CD4-positive, alpha-beta T cell treated with Interleukin-17A for 1 hour (primary cell): ENCODE results near the gene EIF2B2.
"Not testable (repeated sequence)": the region's sequence is repeated elsewhere in the genome, so short reads cannot be mapped to it uniquely, and the experiment has no call there.

Experiments used
- DNase-seq: peaks from one replicate; pipeline ENCODE4 v3.0.0-alpha.2; 2020

Gene EIF2B2

DNA sequence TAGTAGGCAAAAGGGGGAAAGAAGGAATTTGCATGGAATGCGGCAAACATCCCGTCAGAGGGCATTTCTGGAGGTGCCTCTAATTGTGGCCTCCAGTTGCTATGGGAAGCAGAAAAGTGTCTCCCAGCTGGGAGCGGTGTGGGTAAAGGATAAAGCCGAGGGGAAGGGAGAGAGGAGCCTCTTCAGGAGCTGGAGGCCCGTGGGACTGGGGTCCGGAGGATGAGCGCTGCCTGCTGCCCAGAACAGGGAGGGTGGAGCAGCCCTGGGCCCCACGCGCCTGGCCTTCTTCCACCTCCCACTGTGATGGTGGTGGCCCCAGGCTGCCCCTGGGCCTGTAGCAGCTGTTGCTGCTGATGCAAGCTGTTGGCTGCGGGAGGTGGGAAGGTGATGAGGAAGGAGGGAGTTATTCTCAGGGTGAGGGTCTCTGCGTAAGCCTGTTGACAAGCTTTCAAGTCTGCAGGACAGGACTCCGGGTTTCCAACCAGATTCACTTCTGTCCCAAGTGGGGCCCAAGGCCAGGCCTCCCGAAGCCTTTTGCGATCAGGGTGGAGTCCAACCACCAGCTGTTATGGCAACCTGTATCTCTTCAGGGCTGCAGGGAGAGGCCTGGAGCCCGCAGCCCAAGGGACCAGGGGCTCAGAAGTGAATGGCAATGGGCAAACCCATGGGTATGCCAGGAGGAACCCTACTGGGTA lies 28.2 kb upstream of the EIF2B2 start:
- no peak for DNase-seq

GRCh38 chr14:74975059-74975810 lies 27.5 kb upstream of the EIF2B2 start:
- DNase-seq, result no peak

- no peak for DNase-seq
Observed at GRCh38 chr14:74976264-74977113, 26.2 kb upstream of the EIF2B2 start.

DNA sequence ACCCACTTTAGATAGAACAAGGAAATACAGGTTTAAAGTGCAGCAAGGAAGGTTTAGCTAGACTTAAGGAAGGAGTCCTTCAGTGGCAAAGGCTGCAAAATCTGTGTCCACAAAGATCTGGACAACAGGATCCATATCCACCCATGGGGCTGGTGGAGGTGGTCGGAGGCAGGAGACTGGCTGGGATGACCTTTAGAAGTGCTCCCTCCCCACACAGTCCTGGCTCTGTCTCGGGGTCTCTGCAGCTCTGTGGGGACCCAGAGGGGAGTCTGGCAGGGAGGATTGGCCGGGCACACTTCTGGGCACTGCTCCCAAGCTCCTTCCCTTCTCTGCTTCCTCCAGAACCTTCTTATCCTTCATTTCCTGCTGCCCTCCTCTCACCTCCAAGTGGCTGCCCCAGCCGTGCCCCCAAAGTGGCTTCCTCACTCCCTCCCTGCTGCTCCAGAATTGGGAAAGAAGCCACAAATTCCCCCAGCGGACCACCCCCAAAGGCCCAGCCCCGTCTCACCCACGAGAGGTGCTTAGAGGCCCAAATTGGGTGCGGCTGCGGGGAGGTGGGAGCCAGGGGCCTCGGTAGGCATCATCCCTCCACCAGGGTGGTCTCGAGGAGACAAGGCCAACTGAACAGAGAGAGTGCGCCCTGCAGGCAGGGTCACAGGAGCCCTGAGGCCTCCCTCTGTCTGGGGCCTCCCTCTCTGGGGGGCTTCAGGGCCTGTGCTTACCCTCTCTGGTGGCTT lies 25.4 kb upstream of the EIF2B2 start:
- no peak for DNase-seq

DNA sequence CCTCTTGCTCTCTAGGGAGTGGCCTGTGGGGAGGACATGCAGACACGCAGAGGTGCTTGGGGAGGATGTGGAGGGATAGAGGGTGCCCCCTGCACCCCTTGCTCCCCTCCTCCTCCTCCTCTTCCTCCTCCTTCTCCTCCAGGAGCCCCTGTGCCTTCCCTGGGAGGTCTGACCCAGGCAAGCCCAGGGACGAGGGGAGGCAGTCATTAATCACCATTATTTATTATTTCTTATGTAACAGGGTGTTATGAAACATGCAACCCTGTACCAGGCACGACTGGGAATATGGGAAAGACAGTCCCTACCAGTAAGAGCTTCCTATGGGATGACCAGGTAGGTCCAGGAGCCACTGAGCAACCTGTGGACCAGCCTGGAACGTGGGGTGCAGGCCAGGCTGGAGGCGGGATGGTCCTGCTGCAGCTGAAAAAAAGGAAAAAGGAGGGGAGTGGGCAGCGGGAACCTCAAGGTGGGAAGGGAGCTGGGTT lies 24.8 kb upstream of the EIF2B2 start:
- DNase-seq, result no peak

GRCh38 chr14:74978416-74978947 lies 24.2 kb upstream of the EIF2B2 start:
- DNase-seq, result no peak

DNA sequence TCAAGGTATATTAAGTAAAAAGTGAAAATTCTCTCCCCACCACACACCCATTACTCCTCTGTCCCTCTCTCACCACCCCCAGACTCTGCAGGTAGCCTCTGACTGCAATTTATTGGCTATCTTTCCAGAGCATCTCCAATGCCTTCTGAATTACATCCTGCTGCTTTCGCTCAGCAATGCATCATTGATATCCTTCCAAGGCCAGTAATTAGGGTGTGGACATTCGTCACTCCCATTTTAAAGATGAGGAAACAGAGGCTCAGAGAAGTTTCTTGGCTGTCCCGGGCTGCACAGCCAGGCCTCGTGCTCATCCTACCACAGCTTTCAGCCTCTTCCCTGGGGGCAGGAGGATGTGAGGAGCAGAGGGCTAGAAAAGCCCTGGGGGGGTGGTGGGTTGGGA lies 23.7 kb upstream of the EIF2B2 start:
- DNase-seq, result no peak

DNA sequence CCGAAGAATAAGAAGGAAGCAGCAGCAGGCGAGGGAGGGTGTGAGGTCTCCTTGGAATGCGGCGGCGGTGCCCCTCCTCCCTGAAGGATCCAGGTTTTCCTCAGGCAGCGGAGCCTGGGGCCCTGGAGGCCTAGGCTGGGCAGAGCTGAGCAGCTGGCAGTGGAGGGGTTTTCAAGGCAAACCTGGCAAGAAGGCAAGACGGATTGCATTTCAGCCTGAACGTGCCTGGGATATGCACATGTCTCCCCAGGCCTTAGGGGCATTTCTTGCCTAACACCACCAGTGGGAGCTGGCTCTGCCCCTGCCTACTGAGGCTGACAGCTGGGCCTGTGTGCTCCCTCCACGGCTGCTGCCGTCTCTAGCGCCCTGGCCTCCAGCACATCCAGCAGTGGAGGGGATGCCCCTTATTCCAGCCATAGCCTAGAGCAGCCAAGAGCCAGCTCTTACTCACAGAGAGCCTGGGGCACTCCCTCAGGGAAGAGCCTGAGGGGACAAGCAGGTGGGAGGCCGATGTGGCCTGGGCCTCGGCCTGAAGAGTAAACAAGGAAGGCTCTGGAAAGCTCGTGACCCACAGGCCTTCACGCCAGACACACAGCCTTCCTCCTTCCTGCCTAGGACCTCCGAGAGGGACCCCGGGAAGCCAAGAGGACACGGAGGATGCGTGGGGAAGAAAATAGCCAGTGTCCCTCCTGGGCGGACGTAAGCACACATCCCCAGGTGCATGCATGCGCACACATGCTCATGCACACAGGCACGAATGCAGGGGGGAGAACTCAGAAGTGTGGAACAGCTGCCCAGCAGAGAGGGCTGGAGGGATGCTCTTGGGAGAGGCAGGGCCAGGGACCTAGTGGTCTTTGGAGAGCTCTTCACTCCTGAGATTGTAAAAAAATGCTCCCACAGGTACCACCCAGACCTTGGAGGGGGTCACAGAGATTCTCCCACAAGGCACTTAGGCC lies 23.0 kb upstream of the EIF2B2 start:
- DNase-seq, result no peak

GRCh38 chr14:74980398-74980730 lies 22.4 kb upstream of the EIF2B2 start:
- DNase-seq, result no peak

DNA sequence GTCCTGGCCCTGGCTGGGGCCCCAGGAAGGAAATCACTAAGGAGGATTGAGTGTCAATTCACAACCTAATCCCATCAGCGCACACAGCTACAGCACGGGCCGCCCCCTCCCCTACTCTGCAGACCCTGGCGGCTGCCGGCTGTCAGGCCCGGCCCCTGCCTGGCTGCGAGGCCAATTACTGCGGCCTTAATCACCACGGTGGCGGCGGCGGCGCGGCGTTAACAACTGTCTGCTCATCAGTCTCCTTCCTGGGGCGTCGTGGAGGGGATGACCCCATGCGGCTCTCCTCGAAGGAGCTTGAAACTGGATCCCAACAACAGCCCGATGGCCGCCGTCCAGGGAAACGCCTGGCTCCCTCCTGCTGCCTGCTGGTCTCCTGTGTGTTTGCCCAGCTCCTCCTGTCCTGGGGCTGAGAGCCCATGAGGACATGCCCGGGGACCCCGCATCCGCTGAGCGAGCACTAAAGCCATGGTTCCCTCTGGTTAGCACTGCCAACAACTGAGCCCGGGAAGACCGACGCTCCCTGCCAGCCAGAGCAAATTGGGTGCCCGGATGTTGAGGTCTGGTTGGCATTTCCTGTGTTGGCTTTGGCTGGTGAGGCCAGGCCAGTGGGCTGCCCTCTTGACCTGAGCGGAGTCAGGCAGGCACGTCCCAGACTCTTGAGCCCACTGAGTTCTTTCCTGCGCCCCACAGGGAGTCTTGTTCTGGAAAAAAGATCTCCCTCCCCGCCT lies 21.8 kb upstream of the EIF2B2 start:
- no peak for DNase-seq

GRCh38 chr14:74981462-74981782 lies 21.3 kb upstream of the EIF2B2 start:
- no peak for DNase-seq

- DNase-seq, result no peak
Observed at GRCh38 chr14:74981833-74982232, 20.9 kb upstream of the EIF2B2 start.

GRCh38 chr14:74982661-74983060 lies 20.1 kb upstream of the EIF2B2 start:
- DNase-seq, result no peak

DNA sequence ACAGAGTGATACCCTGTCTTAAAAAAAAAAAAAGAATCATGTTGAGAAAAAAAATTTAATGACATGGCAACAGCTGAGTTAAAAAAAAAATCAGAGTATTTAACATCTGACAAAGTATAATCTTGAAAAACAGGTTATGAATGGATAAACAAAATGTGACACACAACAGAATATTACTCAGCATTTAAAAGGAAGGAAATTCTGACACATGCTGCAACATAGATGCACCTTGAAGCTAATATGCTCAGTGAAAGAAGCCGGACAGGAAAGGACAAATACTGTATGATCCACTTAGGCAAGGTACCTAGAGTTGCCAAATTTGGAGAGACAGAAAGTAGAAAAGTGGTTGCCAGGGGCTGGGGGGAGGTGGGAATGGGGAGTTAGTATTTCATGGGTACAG lies 19.4 kb upstream of the EIF2B2 start:
- no peak for DNase-seq

DNA sequence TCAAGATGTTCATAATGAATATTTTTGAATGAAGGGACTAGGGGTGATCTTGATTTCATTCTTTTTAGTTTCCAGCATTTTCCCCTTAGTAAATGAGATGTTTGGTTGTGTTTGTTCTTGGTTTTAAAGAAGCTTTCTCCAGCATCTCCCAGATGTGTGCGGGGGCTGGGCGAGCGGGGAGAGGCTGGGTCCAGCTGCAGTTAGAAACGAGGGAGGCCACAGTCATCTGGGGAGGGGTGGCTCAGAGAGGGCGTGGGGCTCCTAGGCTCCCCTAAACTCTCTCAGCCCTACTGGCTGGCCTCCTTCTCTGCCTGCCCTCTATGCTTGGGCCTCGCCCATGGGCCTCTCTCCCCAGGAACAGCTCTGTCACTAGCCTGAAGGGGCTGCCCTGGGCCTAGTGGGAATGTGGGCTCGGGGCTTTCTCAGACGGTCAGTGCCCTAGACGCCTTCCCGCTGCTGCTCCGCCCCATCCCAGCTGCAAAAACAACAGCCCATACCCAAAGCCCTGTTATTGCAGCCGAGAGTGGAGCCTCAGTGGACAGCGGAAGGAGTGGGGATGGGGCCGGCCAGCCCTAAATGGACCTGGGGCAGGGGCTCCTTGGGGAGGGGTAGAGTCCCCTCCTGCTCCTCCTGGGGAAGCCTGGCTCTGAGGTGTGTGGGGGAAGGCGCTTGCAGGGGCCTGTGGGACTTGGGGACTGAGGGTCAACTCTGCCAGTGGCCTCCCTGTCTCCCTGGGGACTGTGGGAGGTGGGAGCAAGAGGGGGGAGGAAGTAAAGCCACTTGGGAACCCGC lies 18.3 kb upstream of the EIF2B2 start:
- no peak for DNase-seq

DNA sequence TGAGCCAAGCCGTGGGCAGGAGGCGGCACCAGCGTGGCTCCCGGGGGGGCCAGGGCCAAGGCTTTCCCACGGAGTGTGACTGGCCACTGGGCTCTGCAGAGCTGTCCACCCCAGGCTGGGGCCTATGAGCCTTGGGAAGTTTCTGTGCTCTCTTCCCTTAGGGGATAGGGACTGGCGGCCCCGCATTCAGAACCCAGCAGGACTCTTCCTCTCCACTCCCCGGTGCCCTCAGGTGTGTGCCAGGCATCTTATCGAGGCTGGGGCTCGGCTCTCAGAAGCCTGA lies 17.8 kb upstream of the EIF2B2 start:
- no peak for DNase-seq

GRCh38 chr14:74985806-74986205 lies 16.9 kb upstream of the EIF2B2 start:
- no peak for DNase-seq

GRCh38 chr14:74988131-74988530 lies 14.6 kb upstream of the EIF2B2 start:
- no peak for DNase-seq

DNA sequence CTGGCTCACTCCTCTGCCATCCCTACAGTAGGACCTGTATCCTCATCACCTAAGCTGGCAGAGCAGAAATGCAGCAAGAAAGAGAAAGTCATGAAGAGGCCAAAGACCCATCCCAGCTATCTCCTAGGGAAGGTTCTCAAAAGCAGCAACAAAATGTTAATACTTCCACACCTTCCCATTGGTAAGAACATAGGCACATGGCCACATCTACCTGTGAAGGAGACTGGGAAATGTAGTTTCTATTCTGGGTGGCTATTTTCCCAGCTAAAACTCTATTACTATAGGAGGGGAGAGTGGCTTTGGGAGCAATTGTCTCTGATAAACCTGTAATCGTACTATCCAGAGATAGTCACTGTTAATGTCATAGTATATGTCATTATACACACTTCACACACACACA lies 13.7 kb upstream of the EIF2B2 start:
- DNase-seq, result no peak

DNA sequence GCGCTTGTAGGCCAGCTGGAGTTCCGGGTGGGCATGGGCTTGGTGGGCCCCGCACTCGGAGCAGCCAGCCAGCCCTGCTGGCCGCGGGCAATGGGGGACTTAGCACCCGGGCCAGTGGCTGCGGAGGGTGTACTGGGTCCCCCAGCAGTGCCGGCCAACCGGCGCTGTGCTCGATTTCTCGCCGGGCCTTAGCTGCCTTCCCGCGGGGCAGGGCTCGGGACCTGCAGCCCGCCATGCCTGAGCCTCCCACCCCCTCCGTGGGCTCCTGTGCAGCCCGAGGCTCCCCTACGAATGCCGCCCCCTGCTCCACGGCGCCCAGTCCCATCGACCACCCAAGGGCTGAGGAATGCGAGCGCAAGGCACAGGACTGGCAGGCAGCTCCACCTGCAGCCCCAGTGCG lies 8.5 kb upstream of the EIF2B2 start:
- not testable (repeated sequence) for DNase-seq
